ENCODE measurements around the gene TACC2.
"Not testable (repeated sequence)": the region's sequence is repeated elsewhere in the genome, so short reads cannot be mapped to it uniquely, and the experiment has no call there.

Gene TACC2

DNA sequence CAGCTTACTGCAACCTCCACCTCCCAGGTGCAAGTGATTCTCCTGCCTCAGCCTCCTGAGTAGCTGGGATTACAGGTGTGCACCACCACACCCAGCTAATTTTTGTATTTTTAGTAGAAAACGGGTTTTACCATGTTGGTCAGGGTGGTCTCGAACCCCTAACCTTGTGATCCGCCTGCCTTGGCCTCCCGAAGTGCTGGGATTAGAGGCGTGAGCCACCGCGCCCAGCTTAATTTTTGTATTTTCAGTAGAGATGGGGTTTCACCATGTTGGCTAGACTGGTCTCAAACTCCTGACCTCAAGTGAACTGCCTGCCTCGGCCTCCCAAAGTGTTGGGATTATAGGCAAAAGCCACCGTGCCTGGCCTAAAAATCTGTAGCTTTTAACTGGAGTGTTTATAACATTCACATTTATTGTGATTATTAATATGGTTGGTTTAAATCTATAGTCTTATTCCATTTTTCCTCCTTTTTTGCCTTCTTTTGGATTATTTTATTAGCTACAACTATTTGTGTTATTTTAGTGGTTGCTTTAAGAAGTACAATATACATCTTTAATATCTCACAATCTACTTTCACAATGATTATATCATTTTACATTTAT lies 77.5 kb downstream of the TACC2 start:
- not testable (repeated sequence) for DNase-seq

DNA sequence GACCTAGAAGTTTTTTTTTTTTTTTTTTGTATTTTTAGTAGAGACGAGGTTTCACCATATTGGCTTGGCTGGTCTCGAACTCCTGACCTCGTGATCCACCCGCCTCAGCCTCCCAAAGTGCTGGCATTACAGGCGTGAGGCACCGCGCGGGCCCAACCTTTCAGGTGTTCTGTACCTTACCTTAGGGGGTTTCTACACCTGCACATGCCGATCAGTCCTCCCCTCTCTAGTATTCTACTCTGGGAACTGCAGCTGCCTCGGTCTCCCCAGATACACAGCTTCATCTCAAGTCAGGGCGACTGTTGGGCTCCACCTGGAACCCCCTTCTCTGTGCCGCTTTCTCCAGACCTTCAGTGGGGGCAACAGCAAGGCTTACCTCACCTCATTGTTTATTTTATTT lies 79.9 kb downstream of the TACC2 start:
- DNase-seq, result no peak

GRCh38 chr10:122072491-122072890 lies 83.5 kb downstream of the TACC2 start:
- DNase-seq, result no peak

GRCh38 chr10:122073508-122073907 lies 84.5 kb downstream of the TACC2 start:
- DNase-seq, result no peak

GRCh38 chr10:122075171-122075570 lies 86.2 kb downstream of the TACC2 start:
- DNase-seq, result no peak

DNA sequence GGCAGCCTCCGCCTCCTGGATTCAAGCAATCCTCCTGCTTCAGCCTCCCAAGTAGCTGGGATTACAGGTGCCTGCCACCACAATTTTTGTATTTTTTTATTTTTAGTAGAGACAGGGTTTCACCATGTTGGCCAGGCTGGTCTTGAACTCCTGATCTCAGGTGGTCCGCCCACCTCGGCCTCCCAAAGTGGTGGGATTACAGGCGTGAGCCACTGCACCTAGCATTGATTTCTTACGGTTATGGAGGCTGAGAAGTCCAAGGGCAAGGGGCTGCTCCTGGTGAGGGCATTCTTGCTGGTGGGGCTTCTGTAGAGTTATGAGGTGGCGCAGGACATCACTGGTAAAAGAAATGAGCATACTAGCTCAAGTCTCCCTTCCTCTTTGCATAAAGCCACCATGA lies 86.9 kb downstream of the TACC2 start:
- DNase-seq, result not testable (repeated sequence)

- no peak for DNase-seq
These were observed 88.4 kb downstream of the TACC2 start for GRCh38 chr10:122077311-122077875.

- no peak for DNase-seq
These were observed 89.4 kb downstream of the TACC2 start for GRCh38 chr10:122078326-122078725.

- no peak for DNase-seq
These were observed 90.2 kb downstream of the TACC2 start for GRCh38 chr10:122078965-122079795.

DNA sequence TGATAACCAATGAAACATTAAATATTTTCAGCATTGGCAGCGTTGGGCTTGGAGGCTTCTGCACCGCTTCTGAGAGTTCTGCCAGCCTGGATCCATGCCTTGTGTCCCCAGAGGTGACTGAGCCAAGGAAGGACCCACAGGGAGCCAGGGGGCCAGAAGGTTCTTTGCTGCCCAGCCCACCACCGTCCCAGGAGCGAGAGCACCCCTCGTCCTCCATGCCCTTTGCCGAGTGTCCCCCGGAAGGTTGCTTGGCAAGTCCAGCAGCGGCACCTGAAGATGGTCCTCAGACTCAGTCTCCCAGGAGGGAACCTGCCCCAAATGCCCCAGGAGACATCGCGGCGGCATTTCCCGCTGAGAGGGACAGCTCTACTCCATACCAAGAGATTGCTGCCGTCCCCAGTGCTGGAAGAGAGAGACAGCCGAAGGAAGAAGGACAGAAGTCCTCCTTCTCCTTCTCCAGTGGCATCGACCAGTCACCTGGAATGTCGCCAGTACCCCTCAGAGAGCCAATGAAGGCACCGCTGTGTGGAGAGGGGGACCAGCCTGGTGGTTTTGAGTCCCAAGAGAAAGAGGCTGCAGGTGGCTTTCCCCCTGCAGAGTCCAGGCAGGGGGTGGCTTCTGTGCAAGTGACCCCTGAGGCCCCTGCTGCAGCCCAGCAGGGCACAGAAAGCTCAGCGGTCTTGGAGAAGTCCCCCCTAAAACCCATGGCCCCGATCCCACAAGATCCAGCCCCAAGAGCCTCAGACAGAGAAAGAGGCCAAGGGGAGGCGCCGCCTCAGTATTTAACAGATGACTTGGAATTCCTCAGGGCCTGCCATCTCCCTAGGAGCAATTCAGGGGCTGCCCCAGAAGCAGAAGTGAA lies 93.9 kb downstream of the TACC2 start:
- no peak for DNase-seq

GRCh38 chr10:122083478-122084025 lies 94.6 kb downstream of the TACC2 start:
- no peak for DNase-seq

- DNase-seq, result no peak
These were observed 95.5 kb downstream of the TACC2 start for GRCh38 chr10:122084286-122085041.

- no peak for DNase-seq
These were observed 96.5 kb downstream of the TACC2 start for GRCh38 chr10:122085423-122085911.

DNA sequence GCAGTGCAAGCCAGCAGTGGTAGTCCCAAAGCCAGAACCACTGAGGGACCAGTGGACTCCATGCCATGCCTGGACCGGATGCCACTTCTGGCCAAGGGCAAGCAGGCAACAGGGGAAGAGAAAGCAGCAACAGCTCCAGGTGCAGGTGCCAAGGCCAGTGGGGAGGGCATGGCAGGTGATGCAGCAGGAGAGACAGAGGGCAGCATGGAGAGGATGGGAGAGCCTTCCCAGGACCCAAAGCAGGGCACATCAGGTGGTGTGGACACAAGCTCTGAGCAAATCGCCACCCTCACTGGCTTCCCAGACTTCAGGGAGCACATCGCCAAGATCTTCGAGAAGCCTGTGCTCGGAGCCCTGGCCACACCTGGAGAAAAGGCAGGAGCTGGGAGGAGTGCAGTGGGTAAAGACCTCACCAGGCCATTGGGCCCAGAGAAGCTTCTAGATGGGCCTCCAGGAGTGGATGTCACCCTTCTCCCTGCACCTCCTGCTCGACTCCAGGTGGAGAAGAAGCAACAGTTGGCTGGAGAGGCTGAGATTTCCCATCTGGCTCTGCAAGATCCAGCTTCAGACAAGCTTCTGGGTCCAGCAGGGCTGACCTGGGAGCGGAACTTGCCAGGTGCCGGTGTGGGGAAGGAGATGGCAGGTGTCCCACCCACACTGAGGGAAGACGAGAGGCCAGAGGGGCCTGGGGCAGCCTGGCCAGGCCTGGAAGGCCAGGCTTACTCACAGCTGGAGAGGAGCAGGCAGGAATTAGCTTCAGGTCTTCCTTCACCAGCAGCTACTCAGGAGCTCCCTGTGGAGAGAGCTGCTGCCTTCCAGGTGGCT lies 97.7 kb downstream of the TACC2 start:
- no peak for DNase-seq

DNA sequence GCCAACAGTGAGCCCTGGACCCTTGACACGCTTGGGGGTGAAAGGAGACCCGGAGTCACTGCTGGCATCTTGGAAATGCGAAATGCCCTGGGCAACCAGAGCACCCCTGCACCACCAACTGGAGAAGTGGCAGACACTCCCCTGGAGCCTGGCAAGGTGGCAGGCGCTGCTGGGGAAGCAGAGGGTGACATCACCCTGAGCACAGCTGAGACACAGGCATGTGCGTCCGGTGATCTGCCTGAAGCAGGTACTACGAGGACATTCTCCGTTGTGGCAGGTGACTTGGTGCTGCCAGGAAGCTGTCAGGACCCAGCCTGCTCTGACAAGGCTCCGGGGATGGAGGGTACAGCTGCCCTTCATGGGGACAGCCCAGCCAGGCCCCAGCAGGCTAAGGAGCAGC lies 98.5 kb downstream of the TACC2 start:
- no peak for DNase-seq

DNA sequence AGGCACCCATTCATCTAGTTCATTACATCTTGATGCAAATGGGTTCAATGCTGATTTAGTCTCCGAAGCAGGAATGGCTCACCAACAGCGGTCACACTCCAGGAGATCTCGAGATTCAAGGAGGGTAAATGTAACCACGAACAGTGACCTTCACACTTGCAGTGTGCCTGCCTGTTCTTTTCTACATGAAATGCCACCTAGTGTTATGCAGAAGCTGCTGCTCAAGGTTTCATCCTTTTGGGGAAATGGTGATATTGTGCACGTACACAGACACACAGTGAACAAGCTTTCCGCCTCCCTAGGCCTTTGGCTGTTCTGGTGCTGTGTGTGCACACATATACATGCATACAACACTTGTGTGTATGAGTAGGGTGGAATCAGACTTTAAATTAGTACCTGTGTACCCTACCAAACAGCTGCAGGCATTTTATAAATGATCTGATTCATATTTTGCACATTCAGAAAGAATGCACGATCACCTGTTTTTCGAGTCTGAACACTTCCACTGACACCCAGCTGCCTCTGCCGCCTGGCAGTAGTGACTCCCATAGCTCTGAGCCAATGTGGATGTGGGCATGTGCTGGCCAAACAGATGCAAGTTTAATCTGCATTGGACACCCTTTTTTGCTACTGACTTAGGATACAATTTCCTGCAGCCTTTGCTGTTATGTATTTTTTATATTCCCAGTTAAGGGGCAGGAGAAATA lies 100.5 kb downstream of the TACC2 start:
- no peak for DNase-seq

- DNase-seq, result no peak
These were observed 102.8 kb downstream of the TACC2 start for GRCh38 chr10:122091722-122092121.

DNA sequence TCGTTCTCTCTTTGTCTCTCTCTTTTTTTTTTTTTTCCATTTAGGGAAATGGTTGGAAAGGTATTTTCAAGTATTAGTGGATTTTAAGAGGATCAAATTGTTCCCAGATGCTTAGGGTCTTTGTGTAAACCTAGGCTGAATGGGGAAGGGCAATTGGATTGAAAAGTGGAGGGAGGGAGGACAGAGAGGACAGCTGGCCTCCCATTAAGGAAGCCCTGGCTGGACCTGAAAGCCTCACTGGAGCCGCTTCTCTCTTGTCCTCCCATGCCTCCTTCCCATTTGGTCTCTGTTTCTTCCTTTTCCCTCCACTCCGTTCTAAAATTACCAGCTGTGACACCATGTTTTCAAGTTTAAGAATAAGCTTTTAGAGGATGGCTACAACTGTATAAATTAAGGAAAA lies 104.1 kb downstream of the TACC2 start:
- no peak for DNase-seq

DNA sequence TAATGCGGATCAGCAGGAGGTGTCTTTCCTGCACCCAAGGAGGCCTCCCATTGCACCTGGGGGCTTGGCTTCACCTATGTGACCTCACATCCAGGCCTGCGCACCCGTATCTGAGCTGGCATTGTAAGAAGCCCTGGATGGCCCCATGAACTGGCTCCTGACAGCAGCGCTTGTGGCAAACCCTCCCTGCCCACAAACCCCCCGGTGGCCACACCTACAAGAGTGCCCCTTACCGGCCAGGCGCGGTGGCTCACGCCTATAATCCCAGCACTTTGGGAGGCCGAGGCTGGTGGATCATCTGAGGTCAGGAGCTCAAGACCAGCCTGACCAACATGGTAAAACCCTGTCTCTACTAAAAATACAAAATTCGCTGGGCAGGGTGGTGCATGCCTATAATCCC lies 107.2 kb downstream of the TACC2 start:
- DNase-seq, result not testable (repeated sequence)

DNA sequence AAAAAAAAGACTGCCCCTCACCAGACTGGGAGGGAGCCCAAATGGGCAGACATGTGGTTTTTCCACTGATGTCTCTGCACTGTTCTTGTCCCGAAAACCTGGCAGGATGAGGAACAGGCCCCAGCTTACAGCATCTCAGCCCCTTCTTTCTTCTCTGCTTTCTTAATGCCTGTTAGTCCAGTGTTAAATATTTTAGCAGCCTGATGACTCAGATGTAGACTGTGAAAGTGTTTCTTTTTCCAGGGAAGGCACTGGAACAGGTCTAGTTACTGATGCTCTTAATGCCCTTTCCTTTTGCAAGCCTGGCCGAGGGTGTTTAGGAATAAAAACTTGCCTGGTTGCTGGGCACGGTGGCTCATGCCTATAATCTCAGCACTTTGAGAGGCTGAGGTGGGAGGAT lies 107.7 kb downstream of the TACC2 start:
- DNase-seq, result no peak
